Measurements from ENCODE around the gene IWS1.

The IWS1 gene

DNA sequence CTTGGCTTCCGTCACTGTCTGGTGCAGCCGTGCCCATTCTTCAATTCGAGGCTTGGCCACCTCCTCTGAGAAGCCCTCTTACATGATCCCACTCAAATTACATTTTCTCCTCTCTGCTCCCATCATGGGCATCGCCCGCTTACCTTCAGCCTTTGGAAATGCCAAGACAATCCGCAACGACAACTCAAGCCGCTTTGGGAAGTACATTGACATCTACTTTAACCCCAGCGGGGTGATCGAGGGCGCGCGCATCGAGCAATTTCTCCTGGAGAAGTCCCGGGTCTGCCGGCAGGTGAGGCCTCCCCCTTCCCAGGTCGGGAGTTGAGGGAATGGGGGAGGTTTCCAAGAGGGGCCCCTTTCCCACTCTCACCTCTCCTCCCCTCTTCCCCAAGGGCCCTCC lies 47.5 kb upstream of the IWS1 start:
- TF ChIP-seq FOXP2 (optimal IDR thresholded peaks at IDR 0.05; ENCODE audit: borderline replicate concordance, extremely low read depth, extremely low read length, insufficient read depth) (no peak), SIN3A (IDR thresholded peaks at IDR 0.05; ENCODE audit: borderline replicate concordance, insufficient read depth, low read length) (no peak), TAF1 (IDR thresholded peaks at IDR 0.05; ENCODE audit: borderline replicate concordance, insufficient read depth, low read length) (no peak)
- TF ChIP-seq, protein P1, sequence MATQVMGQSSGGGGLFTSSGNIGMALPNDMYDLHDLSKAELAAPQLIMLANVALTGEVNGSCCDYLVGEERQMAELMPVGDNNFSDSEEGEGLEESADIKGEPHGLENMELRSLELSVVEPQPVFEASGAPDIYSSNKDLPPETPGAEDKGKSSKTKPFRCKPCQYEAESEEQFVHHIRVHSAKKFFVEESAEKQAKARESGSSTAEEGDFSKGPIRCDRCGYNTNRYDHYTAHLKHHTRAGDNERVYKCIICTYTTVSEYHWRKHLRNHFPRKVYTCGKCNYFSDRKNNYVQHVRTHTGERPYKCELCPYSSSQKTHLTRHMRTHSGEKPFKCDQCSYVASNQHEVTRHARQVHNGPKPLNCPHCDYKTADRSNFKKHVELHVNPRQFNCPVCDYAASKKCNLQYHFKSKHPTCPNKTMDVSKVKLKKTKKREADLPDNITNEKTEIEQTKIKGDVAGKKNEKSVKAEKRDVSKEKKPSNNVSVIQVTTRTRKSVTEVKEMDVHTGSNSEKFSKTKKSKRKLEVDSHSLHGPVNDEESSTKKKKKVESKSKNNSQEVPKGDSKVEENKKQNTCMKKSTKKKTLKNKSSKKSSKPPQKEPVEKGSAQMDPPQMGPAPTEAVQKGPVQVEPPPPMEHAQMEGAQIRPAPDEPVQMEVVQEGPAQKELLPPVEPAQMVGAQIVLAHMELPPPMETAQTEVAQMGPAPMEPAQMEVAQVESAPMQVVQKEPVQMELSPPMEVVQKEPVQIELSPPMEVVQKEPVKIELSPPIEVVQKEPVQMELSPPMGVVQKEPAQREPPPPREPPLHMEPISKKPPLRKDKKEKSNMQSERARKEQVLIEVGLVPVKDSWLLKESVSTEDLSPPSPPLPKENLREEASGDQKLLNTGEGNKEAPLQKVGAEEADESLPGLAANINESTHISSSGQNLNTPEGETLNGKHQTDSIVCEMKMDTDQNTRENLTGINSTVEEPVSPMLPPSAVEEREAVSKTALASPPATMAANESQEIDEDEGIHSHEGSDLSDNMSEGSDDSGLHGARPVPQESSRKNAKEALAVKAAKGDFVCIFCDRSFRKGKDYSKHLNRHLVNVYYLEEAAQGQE (IDR thresholded peaks at IDR 0.05; ENCODE audit: insufficient read depth in 1 of 2, low read depth in 2 of 2, low read length in 2 of 2): no peak

DNA sequence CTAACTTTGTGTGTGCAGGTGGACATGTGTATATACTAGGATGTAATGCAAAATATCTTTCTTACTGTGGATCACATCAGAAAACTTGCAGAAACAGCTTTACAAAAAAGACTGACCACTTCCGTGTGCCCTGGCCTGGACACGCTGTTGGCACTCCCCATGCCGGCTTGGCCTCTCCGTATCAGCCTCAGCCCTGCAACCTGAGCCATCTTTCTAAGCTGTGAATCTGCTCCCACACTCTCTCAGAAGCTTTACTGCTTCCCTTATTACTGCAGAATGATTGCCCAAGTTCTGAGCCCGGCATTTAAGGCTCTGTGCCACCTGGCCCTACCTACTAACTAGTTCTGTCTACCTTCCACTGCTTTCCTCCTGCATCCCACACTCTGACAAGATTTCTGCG lies 47.0 kb upstream of the IWS1 start:
- TF ChIP-seq POLR2AphosphoS5 (IDR thresholded peaks at IDR 0.05; ENCODE audit: low read depth, low read length): no peak
- TF ChIP-seq SIN3A (IDR thresholded peaks at IDR 0.05; ENCODE audit: borderline replicate concordance, insufficient read depth, low read length): no peak
- TF ChIP-seq FOXP2 (optimal IDR thresholded peaks at IDR 0.05; ENCODE audit: borderline replicate concordance, extremely low read depth, extremely low read length, insufficient read depth): no peak

DNA sequence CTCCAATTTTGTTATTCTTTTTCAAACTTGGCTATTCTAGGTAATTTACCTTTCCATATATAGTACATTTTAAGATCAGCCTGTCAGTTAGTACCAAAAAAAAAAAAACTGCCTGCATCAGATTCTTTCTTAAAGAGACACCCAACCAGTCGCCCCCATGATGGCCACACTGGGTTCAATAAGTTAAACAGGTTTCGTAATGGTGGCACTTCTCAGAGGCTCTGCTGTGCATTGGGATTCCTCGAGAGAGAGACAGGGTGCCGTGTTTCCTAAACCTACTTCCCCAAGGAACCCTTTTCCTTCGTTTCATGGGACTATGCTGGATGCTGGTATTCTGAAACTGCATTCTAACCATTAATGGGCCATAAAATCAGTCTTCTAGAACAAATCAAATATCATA lies 46.6 kb upstream of the IWS1 start:
- TF ChIP-seq TAF1 (IDR thresholded peaks at IDR 0.05; ENCODE audit: borderline replicate concordance, insufficient read depth, low read length): no peak
- TF ChIP-seq FOXP2 (optimal IDR thresholded peaks at IDR 0.05; ENCODE audit: borderline replicate concordance, extremely low read depth, extremely low read length, insufficient read depth): no peak
- no peak for TF ChIP-seq POLR2AphosphoS5 (IDR thresholded peaks at IDR 0.05; ENCODE audit: low read depth, low read length)
- TF ChIP-seq, protein P1 (IDR thresholded peaks at IDR 0.05; ENCODE audit: insufficient read depth in 1 of 2, low read depth in 2 of 2, low read length in 2 of 2): no peak

GRCh38 chr2:127570282-127571250 lies 44.3 kb upstream of the IWS1 start:
- TF ChIP-seq TAF1 (IDR thresholded peaks at IDR 0.05; ENCODE audit: borderline replicate concordance, insufficient read depth, low read length): no peak
- no peak for TF ChIP-seq POLR2AphosphoS5 (IDR thresholded peaks at IDR 0.05; ENCODE audit: low read depth, low read length)
- TF ChIP-seq, protein P1 (IDR thresholded peaks at IDR 0.05; ENCODE audit: insufficient read depth in 1 of 2, low read depth in 2 of 2, low read length in 2 of 2): peak in 1 of 2 experiments; percentile 74; a peak in 2 of 4 replicates

DNA sequence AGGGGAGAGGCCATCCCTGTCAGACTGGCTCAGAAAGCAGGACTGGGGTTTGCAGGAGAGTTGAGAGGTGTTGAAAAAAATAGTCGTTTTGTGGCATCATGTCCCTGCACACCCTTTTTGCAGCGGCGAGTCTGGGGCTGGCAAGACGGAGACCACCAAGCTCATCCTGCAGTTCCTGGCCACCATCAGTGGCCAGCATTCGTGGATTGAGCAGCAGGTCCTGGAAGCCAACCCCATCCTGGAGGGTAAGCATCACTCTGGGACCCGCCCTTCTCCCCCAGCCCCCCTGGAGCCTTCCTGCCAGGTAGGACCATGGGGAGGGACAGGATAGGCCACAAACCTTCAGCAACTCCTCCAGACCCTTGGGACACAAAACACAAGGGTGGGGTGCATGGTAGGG lies 43.4 kb upstream of the IWS1 start:
- no peak for TF ChIP-seq FOXP2 (optimal IDR thresholded peaks at IDR 0.05; ENCODE audit: borderline replicate concordance, extremely low read depth, extremely low read length, insufficient read depth)
- no peak for TF ChIP-seq SIN3A (IDR thresholded peaks at IDR 0.05; ENCODE audit: borderline replicate concordance, insufficient read depth, low read length)
- TF ChIP-seq, protein P1 (IDR thresholded peaks at IDR 0.05; ENCODE audit: insufficient read depth in 1 of 2, low read depth in 2 of 2, low read length in 2 of 2): no peak
- no peak for TF ChIP-seq POLR2AphosphoS5 (IDR thresholded peaks at IDR 0.05; ENCODE audit: low read depth, low read length)
- no peak for TF ChIP-seq TAF1 (IDR thresholded peaks at IDR 0.05; ENCODE audit: borderline replicate concordance, insufficient read depth, low read length)

Data from PFSK-1 (cell line).